A549 (cell line): ENCODE measurements around the gene DLG1. TPM values are rescaled to one million over a fixed set of nuclear protein-coding genes. Genes with fewer than 3 reads are reported as not detected.

Experiments
- ATAC-seq, 2 experiments: fragments of 200-7000 bp in 1 of 2; fragments of >200 bp in 1 of 2; cut with Nextera tagmentation in 1 of 2; cut with Tn5 transposase in 1 of 2; 3 replicates each; pipeline versions ENCODE4 v1.8.0 to v1.9.1; 2018 to 2020; ENCODE audit warnings: mild to moderate bottlenecking in 1 of 2, moderate library complexity in 1 of 2
- CTCF ChIA-PET: fragments of 300-600 bp; sonication (Branson Sonifier 250); formaldehyde crosslinking; extraction: SDS; loops from one replicate; lab custom pipeline; 2021; ENCODE audit warnings: antibody characterized with exemption, inconsistent platforms; lab: Yijun Ruan, JAX
- POLR2A ChIA-PET: fragments of 350-600 bp; formaldehyde crosslinking; extraction: SDS; loops from one replicate; lab custom pipeline; 2021; ENCODE audit warnings: antibody characterized with exemption, inconsistent platforms; lab: Yijun Ruan, JAX
- DNase-seq, 2 experiments: peaks; one replicate each; pipeline versions ENCODE4 v3.0.0 to v3.0.0-alpha.2; 2011 to 2016; ENCODE audit warnings: low read depth in 1 of 2, low spot score in 1 of 2
- FAIRE-seq: peaks from 2 replicates; lab custom pipeline; 2011; peaks lifted over from hg19 to GRCh38; lab: Jason Lieb, UNC
- H3K27ac ChIP-seq, 2 experiments: fragments of >200 bp; sonication (Bioruptor Twin); formaldehyde crosslinking; 3 replicates each; pipeline ENCODE4 v1.5.1; 2016 to 2017
- H3K4me1 ChIP-seq: fragments of >200 bp; sonication (Bioruptor Twin); formaldehyde crosslinking; 3 replicates; pipeline ENCODE4 v1.6.1; 2016
- H3K4me2 ChIP-seq: fragments of >200 bp; sonication (Bioruptor Twin); formaldehyde crosslinking; 3 replicates; pipeline ENCODE4 v1.6.1; 2016
- H3K4me3 ChIP-seq: fragments of >200 bp; sonication (Bioruptor Twin); formaldehyde crosslinking; 3 replicates; pipeline ENCODE4 v1.5.1; 2016
- H3K9me3 ChIP-seq: fragments of >200 bp; sonication (Bioruptor Twin); formaldehyde crosslinking; 3 replicates; pipeline ENCODE4 v1.6.1; 2016
- BHLHE40 ChIP-seq: IDR thresholded peaks from 2 replicates; pipeline ENCODE4 v1.6.1; 2012; ENCODE audit warnings: low read depth, low read length, inconsistent platforms
- CBX2 ChIP-seq: fragments of 200-600 bp; sonication (generic); IDR thresholded peaks from 2 replicates; pipeline ENCODE4 v1.6.1; 2016; ENCODE audit warnings: low read depth, mild to moderate bottlenecking, borderline replicate concordance
- CBX8 ChIP-seq: fragments of 200-600 bp; sonication (generic); IDR thresholded peaks from 2 replicates; pipeline ENCODE4 v1.6.1; 2016
- CEBPB ChIP-seq, 2 experiments: fragments of >200 bp in 1 of 2; sonication (Bioruptor Twin) in 1 of 2; formaldehyde crosslinking in 1 of 2; IDR thresholded peaks; 2 replicates each; pipeline ENCODE4 v1.6.1; 2012 to 2016
- CHD2 ChIP-seq: fragments of 150-350 bp; IDR thresholded peaks from 2 replicates; pipeline ENCODE4 v1.6.1; 2014; ENCODE audit warnings: low read length; ENCODE audit not compliant: partially characterized antibody
- EHMT2 ChIP-seq: fragments of 200-600 bp; sonication (generic); IDR thresholded peaks from 2 replicates; pipeline ENCODE4 v1.6.1; 2016; ENCODE audit warnings: antibody characterized with exemption, low read depth, mild to moderate bottlenecking, moderate library complexity
- FOXS1 ChIP-seq: fragments of 250-450 bp; sonication (Bioruptor Pico); IDR thresholded peaks from 2 replicates; pipeline ENCODE4 v1.5.0; 2020; ENCODE audit warnings: mild to moderate bottlenecking, moderate library complexity
- HEYL ChIP-seq: fragments of 250-450 bp; sonication (Bioruptor Pico); IDR thresholded peaks from 2 replicates; pipeline ENCODE4 v1.8.0; 2021; ENCODE audit warnings: mild to moderate bottlenecking, moderate library complexity
- HOXA7 ChIP-seq: fragments of 250-450 bp; sonication (Bioruptor Pico); IDR thresholded peaks from 2 replicates; pipeline ENCODE4 v1.5.0; 2020; ENCODE audit warnings: mild to moderate bottlenecking, moderate library complexity
- HOXB13 ChIP-seq: fragments of 250-450 bp; sonication (Bioruptor Pico); IDR thresholded peaks from 2 replicates; pipeline ENCODE4 v1.5.0; 2020; ENCODE audit warnings: low read depth, mild to moderate bottlenecking, moderate library complexity
- RARB ChIP-seq: fragments of 250-450 bp; sonication (Bioruptor Pico); IDR thresholded peaks from 2 replicates; pipeline ENCODE4 v1.8.0; 2021; ENCODE audit warnings: mild to moderate bottlenecking, moderate library complexity
- SMC3 ChIP-seq: fragments of >200 bp; sonication (Bioruptor Twin); formaldehyde crosslinking; IDR thresholded peaks from 3 replicates; pipeline ENCODE4 v1.6.1; 2018; ENCODE audit warnings: inconsistent platforms
- TP53 ChIP-seq: fragments of 250-450 bp; sonication (Bioruptor Pico); IDR thresholded peaks from 2 replicates; pipeline ENCODE4 v1.5.0; 2021; ENCODE audit warnings: mild to moderate bottlenecking, moderate library complexity
- ZFP36 ChIP-seq: fragments of 450-650 bp; IDR thresholded peaks from 2 replicates; pipeline ENCODE4 v1.6.1; 2014; ENCODE audit warnings: borderline replicate concordance; ENCODE audit not compliant: partially characterized antibody
- ZSCAN20 ChIP-seq: fragments of 250-450 bp; sonication (Bioruptor Pico); IDR thresholded peaks from 2 replicates; pipeline ENCODE4 v1.8.0; 2022; ENCODE audit warnings: mild to moderate bottlenecking, moderate library complexity
- WGBS: methylation state at CpG from one replicate; pipeline ENCODE4 v1.1.6; 2017; ENCODE audit errors: missing lambda C conversion rate; 5-methylcytosine and 5-hydroxymethylcytosine counted together
- polyA plus RNA-seq, 4 experiments: library from polyadenylated mRNA; depleted of rRNA in 3 of 4; stranded (reverse); fragments of >200 nt; fragmentation: RNase III in 1 of 4; extraction: RNeasy Plus Mini Kit Qiagen cat#74134 plus additional on column Dnase treatment in 1 of 4; gene quantifications; 2 replicates in 3 of 4; 3 replicates in 1 of 4; pipeline ENCODE4 v1.2.3, GENCODE V29; 2011 to 2017
- TF ChIP-seq, protein P1 (sequence below): fragments of 250-450 bp; sonication (Bioruptor Pico); IDR thresholded peaks from 2 replicates; pipeline ENCODE4 v1.5.0; 2021; ENCODE audit warnings: mild to moderate bottlenecking, moderate library complexity, borderline replicate concordance
- TF ChIP-seq, protein P2 (sequence below): fragments of >200 bp; sonication (Bioruptor Twin); formaldehyde crosslinking; IDR thresholded peaks from 2 replicates; pipeline ENCODE4 v1.6.1; 2016

Gene DLG1
- polyA plus RNA-seq, 2 of the 4 experiments (the other 2 are of a cell fraction), result 27.0 to 33.9 TPM

DNA sequence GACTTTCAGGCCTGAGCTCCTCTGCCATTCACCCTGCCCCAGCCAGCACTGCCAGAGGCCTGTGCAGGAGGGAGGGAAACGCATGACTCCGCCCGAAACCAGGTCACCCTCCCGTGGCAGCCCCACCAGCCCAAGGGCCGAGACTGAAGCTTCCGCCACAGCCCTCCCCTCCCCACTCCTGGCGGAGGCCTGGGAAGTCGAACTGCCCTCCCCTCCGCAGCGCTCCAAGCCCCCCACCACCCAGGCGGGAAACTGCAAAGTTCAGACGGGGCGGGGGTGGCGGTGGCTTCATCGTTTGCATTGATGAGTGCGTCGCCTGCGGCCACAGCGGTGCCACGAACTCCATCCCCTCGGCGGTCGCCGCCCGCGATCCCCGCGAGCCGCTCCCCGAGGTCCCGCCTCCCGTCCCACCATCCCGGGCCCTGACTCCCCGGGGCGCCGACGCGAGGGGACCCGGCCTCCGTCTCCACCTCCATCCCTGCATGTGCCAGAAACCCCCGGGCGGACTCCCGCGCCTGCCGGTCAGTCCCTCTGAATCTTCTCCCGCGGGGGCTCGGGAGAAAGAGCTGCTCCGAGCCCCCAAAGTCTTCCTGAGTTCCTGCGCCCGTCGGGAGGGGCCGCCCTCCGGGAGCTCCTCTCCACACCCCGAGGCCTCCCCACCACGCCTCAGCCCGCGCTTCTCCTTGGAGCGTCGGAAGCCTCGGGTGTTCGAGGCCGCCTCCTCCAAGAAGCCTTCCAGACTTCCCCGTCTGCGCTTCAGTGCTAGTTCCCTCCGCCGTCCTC, 269.5 kb downstream of the DLG1 start:
- peak in 1 of 2 experiments; percentile 25 for DNase-seq
- ChIA-PET CTCF (interaction anchor here (0.6 to 5.7 kb wide), 24 partner anchors 7 to 228 kb away, joined by 3 to 49 read pairs (median 4); no protein-coding TSS in a partner anchor), POLR2A (interaction anchor here (1.5 kb wide), 1 partner anchor 26 kb away, joined by 3 read pairs; no protein-coding TSS in a partner anchor)
- TF ChIP-seq ZFP36, result peak; percentile 98
- TF ChIP-seq HOXA7 (CRISPR knock-in tag), result no peak
- TF ChIP-seq, all 56 proteins: peak for 1
- H3K9me3 ChIP-seq, result no peaks in the 10 kb centered on the region
- ATAC-seq, result peak in 1 of 2 experiments; percentile 21; a peak in 3 of 6 replicates
- H3K4me1 ChIP-seq, result peaks cover 31% of the 10 kb centered on the region
- no peak for FAIRE-seq
- peak overlapping the region; percentile 100 for H3K4me3 ChIP-seq
- H3K4me2 ChIP-seq, result peak overlapping the region; percentile 96
- H3K27ac ChIP-seq, result peak overlapping the region; percentile 97 to 99
- WGBS, result 0% methylated on average over 11 of the region's 67 CpGs

DNA sequence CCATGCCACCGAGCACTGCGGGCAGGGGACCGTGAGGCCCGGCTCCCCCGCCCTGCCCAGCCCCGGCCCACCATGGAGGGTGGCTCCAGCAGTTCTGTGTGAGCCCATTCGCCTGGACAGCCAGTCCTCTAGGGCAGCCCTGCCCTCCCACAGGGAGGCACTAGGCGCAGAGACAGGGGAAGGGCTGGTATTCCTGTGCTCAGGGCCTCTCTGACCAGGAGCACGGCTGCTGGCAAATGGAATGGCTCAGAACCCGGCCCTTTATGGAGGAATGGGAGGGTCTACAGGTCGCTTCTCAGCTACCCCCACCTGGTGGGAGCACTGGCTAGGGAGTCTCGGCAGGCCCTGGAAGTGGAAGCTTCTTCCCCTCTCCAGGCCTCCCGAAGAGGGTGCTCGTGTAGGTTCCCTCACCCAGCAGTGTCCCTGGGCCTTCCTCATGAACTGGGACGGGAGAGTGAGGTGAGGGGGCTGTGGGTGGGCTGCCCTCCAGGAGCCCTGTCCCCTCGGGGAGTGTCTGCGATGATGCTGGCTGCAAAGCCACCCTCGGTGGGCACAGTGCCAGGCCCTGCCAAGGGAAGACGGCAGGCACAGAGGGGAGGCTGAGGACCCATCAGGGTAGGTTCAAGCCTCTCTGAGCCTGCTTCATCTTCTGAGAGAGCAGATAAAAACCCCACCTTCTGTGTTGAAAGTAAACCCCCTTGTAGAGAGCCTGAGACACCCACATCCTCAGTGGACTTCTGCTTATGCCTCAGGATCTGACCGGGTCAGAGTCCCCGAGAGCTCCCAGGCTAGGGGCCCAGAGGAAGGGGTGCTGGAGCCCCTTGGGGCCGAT, 270.3 kb downstream of the DLG1 start:
- H3K27ac ChIP-seq, result peak overlapping the region; percentile 97 to 99
- no peak for DNase-seq
- H3K4me3 ChIP-seq, result peak overlapping the region; percentile 100
- CTCF ChIA-PET, result interaction anchor here (1.7 to 5.7 kb wide), 6 partner anchors 11 to 159 kb away, joined by 6 to 49 read pairs (median 10); no protein-coding TSS in a partner anchor
- POLR2A ChIA-PET, result no interaction called here
- TF ChIP-seq CBX2 (no peak), CBX8 (no peak), SMC3 (no peak), ZSCAN20 (CRISPR knock-in tag) (no peak), EHMT2 (no peak)
- TF ChIP-seq, all 56 proteins: peak for 0
- Histone ChIP-seq H3K4me1 (peaks cover 31% of the 10 kb centered on the region), H3K9me3 (no peaks in the 10 kb centered on the region), H3K4me2 (peak overlapping the region; percentile 96)
- ATAC-seq (no peak; a peak in 1 of 6 replicates), FAIRE-seq (no peak)
- 94% methylated on average over 3 of the region's 22 CpGs for WGBS

DNA sequence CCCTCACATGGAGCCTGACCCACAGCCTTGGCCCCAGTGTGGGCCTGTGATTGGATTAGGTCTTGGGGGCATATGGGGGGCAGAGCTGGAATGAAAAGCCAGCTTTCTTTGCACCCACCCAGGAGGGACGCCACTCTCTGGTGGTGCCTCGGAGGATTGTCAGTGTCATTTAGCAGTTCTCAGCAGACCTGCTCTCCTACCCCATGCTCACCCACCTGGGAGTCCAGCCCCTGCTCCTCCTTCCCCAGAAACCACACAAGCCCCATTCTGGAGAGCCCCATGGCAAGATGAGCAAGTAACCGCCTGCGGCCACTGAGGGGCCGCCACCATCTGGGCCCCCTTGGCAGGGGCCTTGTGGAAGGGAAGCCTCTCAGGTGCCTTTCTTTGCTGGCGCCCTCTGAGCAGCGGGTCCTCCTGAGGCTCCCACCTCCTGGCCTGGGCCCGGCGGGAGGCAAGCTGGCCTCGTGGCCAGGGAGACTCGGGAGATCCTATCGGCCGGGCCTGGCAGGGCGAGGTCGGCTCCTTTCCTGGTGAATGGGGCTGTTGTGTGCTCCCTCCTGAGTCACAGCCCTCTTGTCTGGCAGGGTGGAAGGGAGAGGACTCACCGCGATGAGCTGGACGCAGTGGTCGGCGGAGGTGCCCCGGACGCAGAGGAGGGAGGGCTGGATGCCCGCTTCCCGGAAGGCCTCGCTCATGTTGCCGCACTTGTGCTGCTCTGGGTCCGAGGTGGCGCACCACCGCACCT, 271.1 kb downstream of the DLG1 start:
- CTCF ChIA-PET, result interaction anchor here (0.6 to 5.7 kb wide), 6 partner anchors 10 to 194 kb away, joined by 3 to 49 read pairs (median 8); no protein-coding TSS in a partner anchor
- H3K4me3 ChIP-seq, result no peak overlapping the region
- DNase-seq, result no peak
- TF ChIP-seq BHLHE40 (no peak), TP53 (CRISPR knock-in tag) (no peak), CBX8 (no peak), HOXB13 (CRISPR knock-in tag) (no peak), CHD2 (no peak), CEBPB (IDR thresholded peaks at IDR 0.05) (no peak), HEYL (CRISPR knock-in tag) (no peak), FOXS1 (CRISPR knock-in tag) (no peak), RARB (CRISPR knock-in tag) (no peak)
- TF ChIP-seq, protein P1, sequence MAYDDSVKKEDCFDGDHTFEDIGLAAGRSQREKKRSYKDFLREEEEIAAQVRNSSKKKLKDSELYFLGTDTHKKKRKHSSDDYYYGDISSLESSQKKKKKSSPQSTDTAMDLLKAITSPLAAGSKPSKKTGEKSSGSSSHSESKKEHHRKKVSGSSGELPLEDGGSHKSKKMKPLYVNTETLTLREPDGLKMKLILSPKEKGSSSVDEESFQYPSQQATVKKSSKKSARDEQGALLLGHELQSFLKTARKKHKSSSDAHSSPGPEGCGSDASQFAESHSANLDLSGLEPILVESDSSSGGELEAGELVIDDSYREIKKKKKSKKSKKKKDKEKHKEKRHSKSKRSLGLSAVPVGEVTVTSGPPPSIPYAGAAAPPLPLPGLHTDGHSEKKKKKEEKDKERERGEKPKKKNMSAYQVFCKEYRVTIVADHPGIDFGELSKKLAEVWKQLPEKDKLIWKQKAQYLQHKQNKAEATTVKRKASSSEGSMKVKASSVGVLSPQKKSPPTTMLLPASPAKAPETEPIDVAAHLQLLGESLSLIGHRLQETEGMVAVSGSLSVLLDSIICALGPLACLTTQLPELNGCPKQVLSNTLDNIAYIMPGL, result no peak
- TF ChIP-seq, protein P2, sequence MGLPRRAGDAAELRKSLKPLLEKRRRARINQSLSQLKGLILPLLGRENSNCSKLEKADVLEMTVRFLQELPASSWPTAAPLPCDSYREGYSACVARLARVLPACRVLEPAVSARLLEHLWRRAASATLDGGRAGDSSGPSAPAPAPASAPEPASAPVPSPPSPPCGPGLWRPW, result no peak
- 93% methylated on average over 12 of the region's 29 CpGs for WGBS
- FAIRE-seq, result no peak
- H3K27ac ChIP-seq, result no peak overlapping the region
- H3K9me3 ChIP-seq, result no peaks in the 10 kb centered on the region
- peaks cover 31% of the 10 kb centered on the region for H3K4me1 ChIP-seq
- POLR2A ChIA-PET, result no interaction called here
- ATAC-seq, result no peak
- no peak overlapping the region for H3K4me2 ChIP-seq
